ENCODE results near the gene GNPDA2. TPM values are rescaled to one million over a fixed set of nuclear protein-coding genes. Genes with fewer than 3 reads are reported as not detected.
"Not testable (repeated sequence)": the region's sequence is repeated elsewhere in the genome, so short reads cannot be mapped to it uniquely, and the experiment has no call there.

Gene GNPDA2
- 10 to 100 TPM; 16.1 to 23.8 (median 20.6) TPM for polyA plus RNA-seq (ENCODE audit: insufficient read length in 10 of 10)
- long read RNA-seq, donor 1, transcript GNPDA2-201 (7 exons, 1,930 nt), result major isoform, 6 of 6 reads
- long read RNA-seq, donor 1, partial matches to known transcripts, result 0 of 6 reads
- long read RNA-seq, donor 1, other reads (novel, unspliced or antisense), result 0 of 6 reads
- long read RNA-seq, donor 2, partial matches to known transcripts, result 0 of 2 reads
- long read RNA-seq, donor 2, other reads (novel, unspliced or antisense), result 0 of 2 reads
- long read RNA-seq, donor 3, result 0 reads
- long read RNA-seq, donor 4, partial matches to known transcripts, result 0 of 3 reads
- long read RNA-seq, donor 4, other reads (novel, unspliced or antisense), result 0 of 3 reads
- long read RNA-seq, donor 5, full-length matches to known transcripts, result 5 of 5 reads
- long read RNA-seq, donor 5, partial matches to known transcripts, result 0 of 5 reads
- long read RNA-seq, donor 5, other reads (novel, unspliced or antisense), result 0 of 5 reads
- long read RNA-seq, donor 6, full-length matches to known transcripts, result 2 of 2 reads
- long read RNA-seq, donor 6, partial matches to known transcripts, result 0 of 2 reads
- long read RNA-seq, donor 6, other reads (novel, unspliced or antisense), result 0 of 2 reads
- long read RNA-seq, donor 7, full-length matches to known transcripts, result 6 of 6 reads
- long read RNA-seq, donor 7, partial matches to known transcripts, result 0 of 6 reads
- long read RNA-seq, donor 7, other reads (novel, unspliced or antisense), result 0 of 6 reads
- long read RNA-seq, donor 8, full-length matches to known transcripts, result 7 of 25 reads
- long read RNA-seq, donor 8, partial matches to known transcripts, result 18 of 25 reads
- long read RNA-seq, donor 8, other reads (novel, unspliced or antisense), result 0 of 25 reads
- long read RNA-seq, donor 9, result 0 reads

GRCh38 chr4:44726038-44726871 lies at the start of gene GNPDA2:
Gene GNPDA2, minus strand, starts transcription at chr4:44726556. Its CDS starts 4,349 bp downstream, at chr4:44722207.
- DNase-seq, result peak; percentile 89 to 97 (median 94)

GRCh38 chr4:44772340-44772739 lies 46.0 kb upstream of the GNPDA2 start:
- no peak for DNase-seq

GRCh38 chr4:44771789-44772188 lies 45.4 kb upstream of the GNPDA2 start:
- no peak for DNase-seq

- no peak for DNase-seq
Observed at GRCh38 chr4:44766453-44766852, 40.1 kb upstream of the GNPDA2 start.

- no peak for DNase-seq
Observed at GRCh38 chr4:44765116-44765515, 38.8 kb upstream of the GNPDA2 start.

- peak; percentile 6 to 58 (median 30) for DNase-seq
Observed at GRCh38 chr4:44761306-44761705, 35.0 kb upstream of the GNPDA2 start.

GRCh38 chr4:44760142-44760898 lies 34.0 kb upstream of the GNPDA2 start:
- peak; percentile 27 to 63 (median 34) for DNase-seq

GRCh38 chr4:44756559-44756958 lies 30.2 kb upstream of the GNPDA2 start:
- no peak for DNase-seq

- DNase-seq, result no peak
Observed at GRCh38 chr4:44740201-44740600, 13.8 kb upstream of the GNPDA2 start.

- peak in 1 of 3 donors; percentile 3 for DNase-seq
Observed at GRCh38 chr4:44738615-44739014, 12.3 kb upstream of the GNPDA2 start.

GRCh38 chr4:44736900-44737299 lies 10.5 kb upstream of the GNPDA2 start:
- no peak for DNase-seq

GRCh38 chr4:44728694-44729093 lies 2.3 kb upstream of the GNPDA2 start:
- DNase-seq, result not testable (repeated sequence)

- no peak for DNase-seq
Observed at GRCh38 chr4:44727471-44727870, 1.1 kb upstream of the GNPDA2 start.

GRCh38 chr4:44725726-44726037 lies 674 bp downstream of the GNPDA2 start:
- DNase-seq, result peak in 1 of 3 donors; percentile 24

- DNase-seq, result peak in 1 of 3 donors; percentile 16
Observed at GRCh38 chr4:44725166-44725565, 1.2 kb downstream of the GNPDA2 start.

GRCh38 chr4:44722001-44722400 lies 4.4 kb downstream of the GNPDA2 start:
- DNase-seq, result no peak

- no peak for DNase-seq
Observed at GRCh38 chr4:44720371-44720770, 6.0 kb downstream of the GNPDA2 start.

GRCh38 chr4:44716597-44716996 lies 9.8 kb downstream of the GNPDA2 start:
- DNase-seq, result no peak

- DNase-seq, result no peak
Observed at GRCh38 chr4:44713125-44713524, 13.2 kb downstream of the GNPDA2 start.

GRCh38 chr4:44704673-44705072 lies 21.7 kb downstream of the GNPDA2 start:
- DNase-seq, result no peak

- no peak for DNase-seq
Observed at GRCh38 chr4:44701037-44701436, 25.3 kb downstream of the GNPDA2 start.

Measured in muscle of back (tissue), 13 donors.